CD4-positive, alpha-beta T cell treated with Interleukin-4 for 4 hours (primary cell): ENCODE measurements around the gene GZMB.
"Not testable (repeated sequence)": the region's sequence is repeated elsewhere in the genome, so short reads cannot be mapped to it uniquely, and the experiment has no call there.

Experiments
- DNase-seq: peaks from one replicate; pipeline ENCODE4 v3.0.0-alpha.2; 2020

Gene GZMB

GRCh38 chr14:24630872-24631477, 3.0 kb downstream of the GZMB start:
- DNase-seq = no peak

DNA sequence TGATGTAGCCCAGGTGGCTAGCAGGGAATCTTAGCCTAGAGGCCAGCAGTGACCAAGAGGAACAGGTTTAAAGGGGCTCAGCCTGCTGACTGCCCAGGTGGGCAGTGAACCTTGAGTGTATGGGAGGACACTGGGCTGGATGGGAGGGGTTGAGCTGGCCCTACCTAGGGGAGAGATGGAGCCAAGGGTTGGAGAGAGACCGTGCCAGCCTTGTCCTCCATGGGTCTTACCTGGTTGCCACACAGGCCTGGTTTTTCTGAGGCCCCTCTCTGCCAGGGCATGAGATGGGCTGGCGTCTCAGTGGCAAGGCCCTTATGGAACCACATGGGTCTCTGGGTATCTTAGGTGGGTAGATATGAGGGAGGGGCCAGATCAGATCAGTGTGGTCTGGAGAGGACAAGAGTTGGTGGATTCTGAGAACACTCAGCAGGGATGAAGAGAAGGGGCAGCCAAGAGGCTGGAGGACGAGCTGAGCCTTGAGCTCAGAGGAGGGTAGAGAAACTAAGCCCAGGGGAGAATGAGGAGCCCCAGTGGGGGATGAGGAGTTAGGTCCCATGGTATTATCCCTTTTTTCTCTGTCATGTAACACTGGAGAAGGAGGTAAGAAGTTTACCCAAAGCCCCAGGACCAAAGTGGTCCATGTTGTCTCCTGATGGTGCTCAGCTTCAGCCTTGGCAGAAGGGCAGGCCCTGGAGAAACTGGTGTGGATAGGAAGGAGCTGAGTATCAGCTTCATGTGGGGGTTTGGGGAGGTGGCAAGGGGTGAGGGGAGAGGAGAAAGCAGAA, 3.7 kb downstream of the GZMB start:
- DNase-seq = no peak

GRCh38 chr14:24629521-24629920, 4.5 kb downstream of the GZMB start:
- DNase-seq = no peak

- no peak for DNase-seq
Observed at GRCh38 chr14:24613747-24614146, 20.2 kb downstream of the GZMB start.

- DNase-seq = no peak
Observed at GRCh38 chr14:24613241-24613640, 20.7 kb downstream of the GZMB start.

GRCh38 chr14:24612196-24612595, 21.8 kb downstream of the GZMB start:
- DNase-seq = peak; percentile 62

- peak; percentile 67 for DNase-seq
Observed at GRCh38 chr14:24609655-24610344, 24.2 kb downstream of the GZMB start, which contains the start of gene GZMH. GZMH (minus strand) TSS chr14:24609685; CDS start chr14:24609613, 72 bp downstream.

- DNase-seq = no peak
Observed at GRCh38 chr14:24607635-24608514, 26.1 kb downstream of the GZMB start.

DNA sequence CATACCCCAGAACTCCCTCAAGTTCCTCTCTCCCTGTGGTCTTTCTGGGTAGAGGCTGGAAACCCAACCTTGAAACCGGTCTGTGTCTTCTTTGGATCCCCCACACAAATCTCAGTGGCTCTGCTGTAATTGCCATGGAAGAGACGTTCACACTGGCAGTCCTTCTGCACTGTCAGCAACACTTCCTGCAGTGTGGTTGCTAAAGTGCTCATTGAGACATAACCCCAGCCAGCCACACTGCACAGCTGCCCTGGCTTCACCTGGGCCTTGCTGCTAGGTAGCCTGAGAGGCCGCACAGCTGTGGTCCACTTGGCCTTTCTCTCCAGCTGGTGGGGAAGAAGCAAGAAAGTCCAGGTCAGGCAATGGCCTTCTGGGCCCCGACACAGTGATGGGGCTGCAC, 26.9 kb downstream of the GZMB start:
- peak; percentile 35 for DNase-seq

GRCh38 chr14:24606297-24606696, 27.7 kb downstream of the GZMB start:
- no peak for DNase-seq

- peak; percentile 75 for DNase-seq
Observed at GRCh38 chr14:24605435-24606190, 28.4 kb downstream of the GZMB start.

DNA sequence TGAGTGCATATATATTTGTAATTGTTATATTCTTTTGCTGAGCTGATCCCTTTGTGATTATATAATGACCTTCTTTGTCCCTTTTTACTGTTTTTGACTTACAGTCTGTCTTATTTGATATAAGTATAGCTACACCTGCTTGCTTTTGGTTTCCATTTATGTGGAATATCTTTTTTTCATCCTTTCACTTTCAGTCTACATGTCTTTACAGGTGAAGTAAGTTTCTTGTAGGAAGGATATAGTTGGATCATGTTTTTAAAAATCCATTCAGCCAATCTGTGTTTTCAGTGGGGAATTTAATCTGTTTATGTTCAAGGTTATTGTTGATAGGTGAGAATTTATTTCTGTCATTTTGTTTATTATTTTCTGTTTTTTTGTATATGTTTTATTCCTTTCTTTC, 36.6 kb downstream of the GZMB start:
- no peak for DNase-seq

DNA sequence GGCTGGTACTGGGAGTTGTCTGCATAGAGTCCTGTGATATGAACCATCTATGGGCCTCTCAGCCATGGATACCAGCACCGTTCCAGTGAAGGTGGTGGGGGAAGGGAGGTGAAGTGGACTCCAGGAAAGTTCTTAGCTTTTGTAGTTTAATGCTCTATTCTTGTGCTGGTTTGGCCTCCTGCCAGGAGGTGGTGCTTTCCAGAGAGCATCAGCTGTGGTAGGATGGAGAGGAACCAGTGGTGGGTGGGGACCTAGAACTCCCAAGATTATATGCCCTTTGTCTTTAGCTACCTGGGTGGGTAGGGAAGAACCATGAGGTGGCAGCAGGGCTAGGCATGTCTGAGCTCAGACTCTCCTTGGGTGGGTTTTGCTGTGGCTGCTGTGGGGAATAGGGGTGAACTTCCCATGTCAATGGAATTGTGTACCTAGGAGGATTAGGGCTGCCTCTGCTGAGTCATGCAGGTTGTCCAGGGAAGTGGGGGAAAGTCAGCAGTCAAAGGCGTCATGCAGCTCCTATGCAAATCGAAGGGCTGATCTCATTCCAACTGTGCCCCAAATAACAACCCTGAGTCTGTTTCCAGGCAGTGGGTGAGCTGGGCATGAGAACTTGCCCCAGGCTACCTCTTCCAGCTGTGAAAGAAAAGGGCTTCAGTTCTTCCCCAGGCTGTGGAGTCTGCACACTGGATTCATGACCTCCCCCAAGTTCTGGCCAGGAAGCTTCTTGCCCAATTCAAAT, 38.7 kb downstream of the GZMB start:
- DNase-seq = no peak

- not testable (repeated sequence) for DNase-seq
Observed at GRCh38 chr14:24591004-24591403, 43.0 kb downstream of the GZMB start.

DNA sequence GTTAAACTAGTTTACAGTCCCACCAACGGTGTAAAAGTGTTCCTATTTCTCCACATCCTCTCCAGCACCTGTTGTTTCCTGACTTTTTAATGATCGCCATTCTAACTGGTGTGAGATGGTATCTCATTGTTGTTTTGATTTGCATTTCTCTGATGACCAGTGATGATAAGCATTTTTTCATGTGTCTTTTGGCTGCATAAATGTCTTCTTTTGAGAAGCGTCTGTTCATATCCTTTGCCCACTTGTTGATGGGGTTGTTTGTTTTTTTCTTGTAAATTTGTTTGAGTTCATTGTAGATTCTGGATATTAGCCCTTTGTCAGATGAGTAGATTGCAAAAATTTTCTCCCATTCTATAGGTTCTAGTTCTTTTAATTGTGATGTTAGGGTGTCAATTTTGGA, 49.6 kb downstream of the GZMB start:
- not testable (repeated sequence) for DNase-seq
